Measurements from ENCODE around the gene SHISA7. TPM values are rescaled to one million over a fixed set of nuclear protein-coding genes. Genes with fewer than 3 reads are reported as not detected.
A peak's percentile ranks its signal among the peaks of the same experiment; 100 is the strongest.

Gene SHISA7
- polyA plus RNA-seq, 3 donors = 0.01 TPM; not detected in 2

DNA sequence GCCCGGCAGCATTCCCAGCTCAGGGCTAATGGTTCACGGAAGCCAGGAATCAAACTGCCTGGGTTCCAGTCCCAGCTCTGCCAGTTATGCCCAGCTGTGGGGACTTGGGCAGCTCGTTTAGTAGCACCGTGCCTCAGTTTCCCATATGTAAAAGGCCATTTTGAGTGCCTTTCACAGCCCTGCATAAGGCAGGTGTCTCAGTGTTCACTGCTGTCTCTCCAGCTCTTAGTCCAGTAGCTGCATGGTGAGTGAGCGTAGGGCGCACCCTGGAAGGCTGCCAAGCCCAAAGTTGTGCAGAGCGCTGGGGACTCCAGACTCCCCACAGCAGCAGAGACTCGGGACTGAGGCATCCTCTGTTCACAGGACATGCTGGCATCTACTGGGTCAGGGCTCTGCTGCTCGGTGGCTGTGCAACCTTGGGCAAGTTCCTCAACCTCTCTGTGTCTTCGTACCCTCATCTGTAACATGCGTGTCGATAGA is 51.9 kb downstream of the SHISA7 start:
- Mint-ChIP-seq H3K27me3 (ENCODE audit: low read depth in 3 of 3) (peaks cover 0 to 1% (median 0%) of the 10 kb centered on the region in 3 donors), H3K36me3 (peaks cover 39 to 47% of the 10 kb centered on the region in 2 donors)
- H3K4me1 ChIP-seq (ENCODE audit: control insufficient read depth in 1 of 2, insufficient read depth in 2 of 2, low read length in 2 of 2) = peaks cover 25 to 32% of the 10 kb centered on the region in 2 donors

DNA sequence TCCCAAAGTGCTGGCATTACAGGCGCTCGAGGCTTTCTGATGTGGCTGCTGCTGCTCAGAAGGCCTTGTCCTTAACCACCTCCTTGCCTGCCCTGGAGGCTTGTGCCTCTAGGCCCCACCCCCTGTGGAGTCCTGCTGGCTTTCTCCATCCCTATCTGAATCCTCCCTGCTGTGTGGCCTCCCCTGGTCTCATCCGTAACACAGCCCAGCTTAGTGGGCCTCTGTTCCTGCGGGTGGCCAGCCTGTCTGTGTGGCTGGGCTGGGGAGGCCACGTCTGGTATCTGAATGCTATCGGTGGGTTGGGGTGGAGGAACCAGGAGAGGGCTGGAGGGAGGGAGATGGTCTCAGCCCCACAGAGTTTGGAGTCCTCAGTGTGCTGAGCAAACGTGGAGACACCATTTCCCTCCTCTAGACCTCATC is 52.6 kb downstream of the SHISA7 start:
- peaks cover 42% of the 10 kb centered on the region for H3K4me1 Mint-ChIP-seq
- no peak overlapping the region for H3K27ac ChIP-seq (ENCODE audit: low read depth in 1 of 2, low read length in 2 of 2)
- no peak overlapping the region for H2AFZ ChIP-seq (ENCODE audit: insufficient read depth, low read depth, low read length, poor library complexity, severe bottlenecking)
- H3K36me3 Mint-ChIP-seq = peaks cover 39 to 47% of the 10 kb centered on the region in 2 donors
- WGBS (ENCODE audit: insufficient coverage) = 92% methylated on average over 6 of the region's 7 CpGs
- TF ChIP-seq, protein P1, sequence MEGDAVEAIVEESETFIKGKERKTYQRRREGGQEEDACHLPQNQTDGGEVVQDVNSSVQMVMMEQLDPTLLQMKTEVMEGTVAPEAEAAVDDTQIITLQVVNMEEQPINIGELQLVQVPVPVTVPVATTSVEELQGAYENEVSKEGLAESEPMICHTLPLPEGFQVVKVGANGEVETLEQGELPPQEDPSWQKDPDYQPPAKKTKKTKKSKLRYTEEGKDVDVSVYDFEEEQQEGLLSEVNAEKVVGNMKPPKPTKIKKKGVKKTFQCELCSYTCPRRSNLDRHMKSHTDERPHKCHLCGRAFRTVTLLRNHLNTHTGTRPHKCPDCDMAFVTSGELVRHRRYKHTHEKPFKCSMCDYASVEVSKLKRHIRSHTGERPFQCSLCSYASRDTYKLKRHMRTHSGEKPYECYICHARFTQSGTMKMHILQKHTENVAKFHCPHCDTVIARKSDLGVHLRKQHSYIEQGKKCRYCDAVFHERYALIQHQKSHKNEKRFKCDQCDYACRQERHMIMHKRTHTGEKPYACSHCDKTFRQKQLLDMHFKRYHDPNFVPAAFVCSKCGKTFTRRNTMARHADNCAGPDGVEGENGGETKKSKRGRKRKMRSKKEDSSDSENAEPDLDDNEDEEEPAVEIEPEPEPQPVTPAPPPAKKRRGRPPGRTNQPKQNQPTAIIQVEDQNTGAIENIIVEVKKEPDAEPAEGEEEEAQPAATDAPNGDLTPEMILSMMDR (IDR thresholded peaks at IDR 0.05) = no peak
- DNase-seq = no peak
- H3K27ac Mint-ChIP-seq = peak overlapping the region in 5 of 7 donors; percentile 2 to 55 (median 46)
- no peak overlapping the region for H3K4me2 ChIP-seq (replicated peaks; ENCODE audit: extremely low read depth, low read length, poor library complexity, severe bottlenecking)
- H3K4me1 ChIP-seq (ENCODE audit: control insufficient read depth in 1 of 2, insufficient read depth in 2 of 2, low read length in 2 of 2) = peaks cover 25 to 35% of the 10 kb centered on the region in 2 donors
- H3K36me3 ChIP-seq (replicated peaks in 1 of 2; ENCODE audit: control insufficient read depth in 1 of 2, insufficient read depth in 2 of 2, low read length in 2 of 2) = peaks cover 40 to 43% of the 10 kb centered on the region in 2 donors
- no peak overlapping the region for H3K4me3 Mint-ChIP-seq
- peaks cover 75% of the 10 kb centered on the region for H4K20me1 ChIP-seq (ENCODE audit: insufficient read depth, low read length)
- H3K9me3 ChIP-seq (replicated peaks in 1 of 2; ENCODE audit: control insufficient read depth in 1 of 2, insufficient read depth in 1 of 2, low read length in 2 of 2) = no peaks in the 10 kb centered on the region
- peaks cover 0 to 1% (median 0%) of the 10 kb centered on the region in 3 donors for H3K27me3 Mint-ChIP-seq (ENCODE audit: low read depth in 3 of 3)
- H3K9me3 Mint-ChIP-seq = peaks cover 0 to 2% (median 0%) of the 10 kb centered on the region in 7 donors
- no peak overlapping the region for H3K4me3 ChIP-seq (replicated peaks in 1 of 3; ENCODE audit: low read depth in 2 of 3, low read length in 3 of 3)
- H3K27me3 ChIP-seq (ENCODE audit: control insufficient read depth in 2 of 2, insufficient read depth in 2 of 2, low read length in 2 of 2) = no peaks in the 10 kb centered on the region
- peaks cover 43% of the 10 kb centered on the region for H3K79me2 ChIP-seq (ENCODE audit: insufficient read depth, low read length)
- no peak overlapping the region for H3K9ac ChIP-seq (ENCODE audit: insufficient read depth, low read length, poor library complexity, severe bottlenecking)
- intact Hi-C loops (cut with micrococcal nuclease) = no loop called here

More for the DNA sequence above, 51.9 kb downstream of the SHISA7 start:
- no peaks in the 10 kb centered on the region for H3K9me3 Mint-ChIP-seq
- no peaks in the 10 kb centered on the region for H3K9me3 ChIP-seq (replicated peaks in 1 of 2; ENCODE audit: control insufficient read depth in 1 of 2, insufficient read depth in 1 of 2, low read length in 2 of 2)
- peak overlapping the region in 1 of 7 donors; percentile 33 for H3K27ac Mint-ChIP-seq
- peaks cover 40 to 43% of the 10 kb centered on the region in 2 donors for H3K36me3 ChIP-seq (replicated peaks in 1 of 2; ENCODE audit: control insufficient read depth in 1 of 2, insufficient read depth in 2 of 2, low read length in 2 of 2)
- no peak overlapping the region for H3K27ac ChIP-seq (ENCODE audit: low read depth in 1 of 2, low read length in 2 of 2)
- 94% methylated on average over 7 of the region's 12 CpGs for WGBS (ENCODE audit: insufficient coverage)
- peaks cover 70% of the 10 kb centered on the region for H4K20me1 ChIP-seq (ENCODE audit: insufficient read depth, low read length)
- no peak overlapping the region for H3K4me3 Mint-ChIP-seq
- H3K27me3 ChIP-seq (ENCODE audit: control insufficient read depth in 2 of 2, insufficient read depth in 2 of 2, low read length in 2 of 2) = no peaks in the 10 kb centered on the region
- H2AFZ ChIP-seq (ENCODE audit: insufficient read depth, low read depth, low read length, poor library complexity, severe bottlenecking) = no peak overlapping the region
- TF ChIP-seq, protein P1 (IDR thresholded peaks at IDR 0.05) = no peak
- H3K4me1 Mint-ChIP-seq = peaks cover 42% of the 10 kb centered on the region
- intact Hi-C loops (cut with micrococcal nuclease) = no loop called here
- H3K4me3 ChIP-seq (replicated peaks in 1 of 3; ENCODE audit: low read depth in 2 of 3, low read length in 3 of 3) = no peak overlapping the region
- peaks cover 38% of the 10 kb centered on the region for H3K79me2 ChIP-seq (ENCODE audit: insufficient read depth, low read length)
- no peak for DNase-seq
- no peak overlapping the region for H3K9ac ChIP-seq (ENCODE audit: insufficient read depth, low read length, poor library complexity, severe bottlenecking)
- H3K4me2 ChIP-seq (replicated peaks; ENCODE audit: extremely low read depth, low read length, poor library complexity, severe bottlenecking) = no peak overlapping the region

Measured in CD14-positive monocyte (primary cell).